ENCODE data around the gene NXPH2.
"Not testable (repeated sequence)": the region's sequence is repeated elsewhere in the genome, so short reads cannot be mapped to it uniquely, and the experiment has no call there.

NXPH2 gene

DNA sequence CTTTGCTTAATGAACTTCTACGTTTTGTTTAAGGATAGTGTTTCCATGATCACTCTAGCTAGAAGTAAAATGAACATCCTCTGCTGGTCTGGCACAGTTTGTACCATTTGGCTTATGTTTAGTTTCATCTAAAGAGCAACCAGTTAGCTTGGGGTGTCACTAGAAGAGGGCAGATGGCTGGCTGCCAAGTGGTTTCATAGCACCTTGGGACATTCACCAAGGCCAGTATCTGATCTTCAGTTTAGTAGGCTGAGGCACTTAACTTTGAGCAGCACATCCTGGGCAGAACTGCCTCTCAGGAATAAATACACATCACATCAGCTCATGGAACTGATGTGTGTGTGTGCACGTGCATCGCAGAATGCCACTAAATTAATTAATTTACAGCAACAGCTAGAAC is 68.4 kb downstream of the NXPH2 start:
- no peak for DNase-seq (ENCODE audit: low read depth, low spot score)

- no peak for DNase-seq (ENCODE audit: low read depth, low spot score)
Observed at GRCh38 chr2:138708682-138709241, 71.4 kb downstream of the NXPH2 start.

DNA sequence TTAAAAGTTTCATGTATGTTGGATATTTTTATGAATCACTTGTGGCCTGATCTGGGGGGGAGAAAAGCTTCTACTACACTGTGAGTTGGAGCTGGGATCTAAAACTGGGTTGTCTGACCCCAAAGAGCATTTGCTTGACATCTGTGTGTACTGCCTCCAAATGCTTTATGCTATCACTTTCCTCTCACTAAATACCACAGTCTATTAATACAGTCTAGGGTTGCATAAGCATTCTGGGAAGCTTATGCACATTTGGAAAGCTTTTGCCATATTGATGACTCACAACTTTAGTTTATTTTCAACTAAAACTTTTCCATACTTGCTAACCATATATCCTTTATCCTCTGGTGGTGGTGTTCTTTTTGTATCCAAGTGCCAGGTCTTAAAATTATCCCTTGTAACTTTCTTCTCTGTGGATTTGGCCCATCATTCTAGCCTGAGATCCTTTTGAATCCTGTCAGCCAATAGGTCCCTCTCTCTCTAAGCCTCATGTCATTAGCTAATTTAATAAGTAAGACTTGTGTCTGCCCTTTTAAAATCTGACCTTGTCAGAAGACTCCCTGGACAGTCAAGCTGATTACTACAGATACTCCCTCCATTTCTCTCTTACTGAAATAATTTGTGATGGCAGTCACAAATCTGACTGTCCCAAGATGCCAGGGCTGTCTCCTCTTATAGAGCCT is 72.7 kb downstream of the NXPH2 start:
- DNase-seq (ENCODE audit: low read depth, low spot score): no peak

- DNase-seq (ENCODE audit: low read depth, low spot score): no peak
Observed at GRCh38 chr2:138703242-138703641, 76.9 kb downstream of the NXPH2 start.

DNA sequence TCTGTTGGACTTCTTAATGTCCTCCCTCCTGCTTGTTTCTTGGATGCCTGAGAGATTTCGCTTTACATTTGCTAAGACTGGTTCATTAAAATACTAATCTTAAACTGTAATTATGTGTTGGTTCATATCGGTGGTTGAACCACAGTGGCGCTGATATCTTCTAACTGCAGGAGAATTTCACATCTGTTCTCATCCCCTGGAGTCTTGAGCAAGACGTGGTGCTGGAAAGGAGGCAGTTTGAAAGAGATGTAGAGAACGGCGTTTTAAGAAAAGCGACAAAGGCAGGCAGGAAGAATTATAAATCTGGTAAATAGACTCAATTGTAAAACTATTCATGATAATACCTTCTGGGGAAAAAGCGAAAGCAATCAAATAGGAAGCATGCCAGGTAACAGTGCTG is 79.5 kb downstream of the NXPH2 start:
- no peak for DNase-seq (ENCODE audit: low read depth, low spot score)

DNA sequence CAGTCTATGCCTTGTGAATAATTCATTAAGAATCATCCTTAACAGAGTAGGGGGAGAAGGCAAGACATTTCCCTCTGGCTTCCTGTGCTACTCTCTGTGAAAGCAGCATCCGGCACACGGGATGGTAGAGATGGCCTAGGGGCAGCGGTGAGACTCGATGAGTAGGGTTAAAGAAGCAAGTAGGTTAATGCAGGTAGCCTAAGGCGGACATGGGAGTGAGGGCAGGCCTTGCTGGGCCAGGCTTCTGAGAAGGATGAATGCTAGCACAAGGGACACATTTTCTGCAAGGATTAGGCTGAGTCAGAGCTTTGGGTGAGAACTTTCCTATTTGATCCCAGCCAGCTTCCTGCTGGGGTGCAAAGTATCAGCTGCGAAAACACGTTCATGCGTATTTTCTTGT is 80.8 kb downstream of the NXPH2 start:
- no peak for DNase-seq (ENCODE audit: low read depth, low spot score)

- DNase-seq (ENCODE audit: low read depth, low spot score): no peak
Observed at GRCh38 chr2:138698428-138698827, 81.8 kb downstream of the NXPH2 start.

DNA sequence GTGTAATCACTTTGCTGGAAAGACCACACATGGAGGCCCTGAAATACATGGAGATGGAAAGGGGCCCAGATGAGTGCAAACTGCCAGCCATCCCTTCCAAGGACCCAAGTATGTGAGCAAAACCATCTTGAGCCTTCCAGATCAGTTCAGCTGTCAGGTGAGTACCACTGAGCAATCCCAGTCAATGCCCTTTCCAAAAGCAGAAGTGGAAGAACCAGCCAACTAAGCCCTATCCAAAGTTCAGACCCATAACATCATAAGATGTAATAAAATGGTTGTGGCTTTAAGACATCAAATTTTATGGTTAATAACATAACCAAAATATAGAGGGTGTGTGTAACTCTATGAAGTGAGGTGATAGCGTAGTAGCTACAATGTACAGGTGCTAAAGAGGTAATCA is 88.5 kb downstream of the NXPH2 start:
- DNase-seq (ENCODE audit: low read depth, low spot score): no peak

- no peak for DNase-seq (ENCODE audit: low read depth, low spot score)
Observed at GRCh38 chr2:138689705-138690104, 90.5 kb downstream of the NXPH2 start.

- no peak for DNase-seq (ENCODE audit: low read depth, low spot score)
Observed at GRCh38 chr2:138682163-138682562, 98.0 kb downstream of the NXPH2 start.

DNA sequence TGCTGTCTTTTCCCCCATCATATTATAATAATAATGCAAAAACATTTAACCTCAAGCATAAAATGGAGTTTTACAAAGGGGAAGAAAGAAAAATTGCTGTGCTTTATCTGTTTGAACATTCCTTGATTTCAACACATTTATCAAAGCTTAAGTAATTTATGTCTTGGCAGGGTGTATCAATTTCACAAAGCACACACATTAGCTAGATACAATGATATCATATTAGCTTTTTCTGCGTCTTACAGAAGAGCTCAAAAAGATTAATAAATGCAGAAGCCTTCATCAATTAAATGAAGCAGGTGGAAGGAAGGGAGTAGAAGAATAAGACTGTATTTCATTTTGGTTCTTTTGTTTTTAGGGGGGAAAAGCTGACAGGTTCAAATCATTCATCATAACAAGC is 103.0 kb downstream of the NXPH2 start:
- no peak for DNase-seq (ENCODE audit: low read depth, low spot score)

DNA sequence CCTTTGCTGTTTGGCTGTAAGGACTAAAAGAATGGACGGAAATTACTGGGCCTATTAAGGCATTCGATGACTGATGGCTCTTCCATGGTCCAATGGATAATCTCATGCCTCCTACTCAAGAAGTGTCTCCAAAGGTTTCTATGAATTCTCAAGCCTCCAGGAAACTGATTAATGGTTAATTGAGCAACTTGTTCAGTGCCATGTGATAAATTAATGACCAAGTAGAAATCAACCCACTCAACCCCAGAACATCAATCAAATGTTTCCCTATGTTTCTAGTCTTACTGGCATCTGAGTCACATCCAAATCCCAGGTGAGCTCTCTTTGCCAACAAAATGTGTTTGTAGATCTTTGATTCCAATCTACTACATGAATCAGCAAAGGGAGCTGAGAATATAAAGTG is 103.6 kb downstream of the NXPH2 start:
- DNase-seq (ENCODE audit: low read depth, low spot score): no peak

- DNase-seq (ENCODE audit: low read depth, low spot score): no peak
Observed at GRCh38 chr2:138671566-138671965, 108.6 kb downstream of the NXPH2 start.

DNA sequence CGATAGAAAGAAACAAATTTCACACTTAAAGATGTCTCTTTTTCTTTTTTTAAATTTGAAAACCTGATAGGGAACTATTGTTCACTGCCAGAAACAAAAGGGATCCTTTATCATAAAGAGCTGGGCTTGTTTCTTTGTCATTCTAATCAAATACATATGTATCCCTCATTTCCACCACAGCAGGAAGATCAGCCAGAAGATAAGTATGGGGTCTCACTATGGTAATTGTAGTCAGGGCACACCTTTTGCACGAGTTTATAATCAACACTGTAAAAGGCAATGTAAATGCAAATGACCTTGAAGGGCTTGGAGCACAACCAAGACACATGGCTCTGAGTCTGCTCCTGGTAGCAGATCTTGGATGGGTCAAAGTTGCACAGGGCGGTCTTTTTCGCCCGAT is 109.5 kb downstream of the NXPH2 start:
- no peak for DNase-seq (ENCODE audit: low read depth, low spot score)

DNA sequence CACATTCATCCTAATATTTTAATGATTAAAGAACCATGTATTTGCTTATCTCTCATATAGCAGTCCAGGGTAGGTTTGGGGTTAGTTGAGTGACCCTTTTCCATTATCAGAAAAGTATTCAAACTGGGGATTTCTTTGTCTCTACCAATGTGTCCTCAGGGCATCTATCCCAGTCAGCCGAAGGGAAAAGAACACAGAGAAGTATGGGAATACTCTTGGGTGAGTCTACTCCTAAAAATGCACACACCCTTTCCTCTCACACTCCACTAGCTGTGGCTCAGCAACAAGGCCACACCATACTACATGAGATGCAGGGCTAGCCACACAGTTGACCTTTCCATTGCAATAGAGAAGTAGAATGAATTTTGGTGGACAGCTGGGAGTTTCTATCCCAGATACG is 114.3 kb downstream of the NXPH2 start:
- DNase-seq (ENCODE audit: low read depth, low spot score): no peak

DNA sequence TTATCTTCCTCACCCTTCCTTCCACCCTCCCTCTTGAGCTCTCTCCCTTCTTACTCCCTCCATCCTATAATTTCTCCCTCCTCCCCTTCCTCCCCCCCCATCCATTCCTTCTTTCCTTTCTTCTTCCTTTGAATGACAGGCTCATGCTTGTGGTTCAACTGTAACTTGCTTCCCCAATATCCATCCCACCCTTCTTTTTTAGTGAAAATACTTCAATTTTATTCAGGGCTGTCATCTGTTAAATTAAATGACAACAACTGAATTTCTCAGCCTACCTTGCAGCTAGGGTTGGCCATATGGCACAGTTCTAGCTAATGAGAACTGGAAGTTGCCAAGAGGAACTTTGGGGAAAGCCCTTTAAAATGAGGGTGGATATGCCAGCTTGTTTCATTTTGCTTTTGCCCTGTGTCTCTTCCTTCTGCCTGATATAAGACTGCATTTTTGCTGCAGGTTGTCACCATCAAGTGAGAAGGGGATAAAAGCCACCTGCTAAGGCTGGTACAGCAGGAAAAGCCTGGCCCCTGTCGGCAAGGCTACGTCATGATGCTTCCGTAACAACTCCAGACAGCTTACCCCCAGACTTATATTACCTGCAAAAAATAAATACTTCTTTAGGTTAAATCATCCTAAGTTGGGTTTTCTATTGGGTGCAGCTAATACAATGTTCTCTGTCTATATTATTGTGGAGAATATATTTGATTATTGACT is 121.8 kb downstream of the NXPH2 start:
- DNase-seq (ENCODE audit: low read depth, low spot score): no peak

DNA sequence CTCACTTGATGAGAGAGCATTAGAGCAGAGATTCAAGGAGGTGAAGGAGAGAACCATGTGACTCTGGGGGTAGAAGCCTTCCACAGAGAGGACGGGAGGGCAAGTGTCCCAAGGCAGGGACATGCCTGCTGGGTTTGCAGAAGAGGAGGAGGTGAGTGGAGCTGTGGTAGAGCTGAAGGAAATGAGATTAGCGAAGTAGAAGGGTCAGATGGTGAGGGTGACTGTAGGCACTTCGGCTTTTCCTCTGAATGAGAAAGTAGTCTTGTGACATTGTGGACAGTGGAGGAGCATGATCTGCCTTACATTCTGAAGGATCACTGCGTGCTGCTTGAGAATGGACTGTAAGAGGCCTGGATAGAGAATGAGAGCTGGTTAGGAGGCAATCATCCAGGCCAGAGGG is 126.0 kb downstream of the NXPH2 start:
- no peak for DNase-seq (ENCODE audit: low read depth, low spot score)

GRCh38 chr2:138652378-138652777 is 127.8 kb downstream of the NXPH2 start:
- no peak for DNase-seq (ENCODE audit: low read depth, low spot score)

DNA sequence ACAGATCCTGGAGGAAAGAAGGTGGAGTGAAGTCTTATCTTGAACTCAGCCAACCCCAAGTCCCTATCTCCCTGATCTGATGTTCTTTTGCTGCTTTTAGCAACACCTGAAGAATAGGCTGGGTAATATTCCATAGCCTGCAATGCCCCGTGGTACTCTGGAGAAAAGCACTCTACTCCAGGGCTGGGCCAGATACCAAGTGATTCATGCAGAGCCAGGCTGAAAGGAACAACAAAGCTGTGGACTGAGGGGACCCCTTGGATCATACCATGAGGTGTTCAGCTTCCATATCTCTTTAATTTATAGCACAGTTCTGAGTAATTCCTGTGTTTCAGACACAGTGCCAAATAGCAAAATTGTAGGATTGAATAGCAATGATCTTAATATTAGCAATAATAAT is 130.6 kb downstream of the NXPH2 start:
- no peak for DNase-seq (ENCODE audit: low read depth, low spot score)

- DNase-seq (ENCODE audit: low read depth, low spot score): no peak
Observed at GRCh38 chr2:138648606-138649005, 131.6 kb downstream of the NXPH2 start.

- not testable (repeated sequence) for DNase-seq (ENCODE audit: low read depth, low spot score)
Observed at GRCh38 chr2:138644776-138645175, 135.4 kb downstream of the NXPH2 start.

GRCh38 chr2:138640921-138641676 is 139.1 kb downstream of the NXPH2 start:
- DNase-seq (ENCODE audit: low read depth, low spot score): no peak
